K562 (cell line): ENCODE data around the gene PRDM12. TPM values are rescaled to one million over a fixed set of nuclear protein-coding genes. Genes with fewer than 3 reads are reported as not detected.
A peak's percentile ranks its signal among the peaks of the same experiment; 100 is the strongest.

Experiments used
- ARNT ChIP-seq, 2 experiments: fragments of 450-650 bp; IDR thresholded peaks; 2 replicates each; pipeline ENCODE4 v1.6.1; 2016; ENCODE audit warnings: mild to moderate bottlenecking in 1 of 2
- E2F6 ChIP-seq, 2 experiments: IDR thresholded peaks; 2 replicates each; pipeline ENCODE4 v1.6.1; 2011; ENCODE audit warnings: borderline replicate concordance in 1 of 2, control low read depth in 1 of 2, low read depth in 1 of 2, low read length in 1 of 2, mild to moderate bottlenecking in 1 of 2, mixed read lengths in 1 of 2, moderate library complexity in 1 of 2; ENCODE audit not compliant: insufficient read depth in 1 of 2, insufficient read length in 1 of 2, poor library complexity in 1 of 2, severe bottlenecking in 1 of 2; ENCODE audit errors: extremely low read depth in 1 of 2
- ERF ChIP-seq: fragments of 450-650 bp; formaldehyde crosslinking; IDR thresholded peaks from 2 replicates; pipeline ENCODE4 v1.4.0; 2020; ENCODE audit warnings: mild to moderate bottlenecking, mixed read lengths
- HMGXB4 ChIP-seq: sonication (generic); formaldehyde crosslinking; IDR thresholded peaks from 2 replicates; pipeline ENCODE4 v1.8.1; 2023; ENCODE audit warnings: mild to moderate bottlenecking, missing genetic modification reagents
- LCOR ChIP-seq: sonication (generic); formaldehyde crosslinking; IDR thresholded peaks from 2 replicates; pipeline ENCODE4 v1.8.0; 2022; ENCODE audit warnings: mild to moderate bottlenecking, missing genetic modification reagents
- NFE2 ChIP-seq: IDR thresholded peaks from 2 replicates; pipeline ENCODE4 v1.6.1; 2014; ENCODE audit warnings: antibody characterized with exemption, low read depth
- RFX5 ChIP-seq: IDR thresholded peaks from 2 replicates; pipeline ENCODE4 v1.6.1; 2011; ENCODE audit warnings: low read depth, mild to moderate bottlenecking, improper control_type of control experiment, low read length
- ZNF12 ChIP-seq: sonication (generic); formaldehyde crosslinking; IDR thresholded peaks from 2 replicates; pipeline ENCODE4 v1.4.0; 2020; ENCODE audit warnings: mild to moderate bottlenecking, missing genetic modification reagents
- ZNF384 ChIP-seq: IDR thresholded peaks from 2 replicates; pipeline ENCODE4 v1.6.1; 2012; ENCODE audit warnings: low read depth, low read length, improper control_type of control experiment
- polyA plus RNA-seq, 8 experiments: library from polyadenylated mRNA; depleted of rRNA in 4 of 8; stranded (reverse) in 5 of 8; unstranded in 3 of 8; fragments of >200 nt; fragmentation: Nextera tagmentation in 2 of 8; fragmentation: Illumina TruSeq in 1 of 8; extraction: Ambion mirVana in 2 of 8; extraction: Trizol in 1 of 8; gene quantifications; 2 replicates each; pipeline versions ENCODE4 v1.2.1 to v1.2.3, GENCODE V29; 2011 to 2014; ENCODE audit warnings: inconsistent platforms in 1 of 8, missing spikeins in 1 of 8
- total RNA-seq, 7 experiments: library from RNA; depleted of rRNA in 6 of 7; stranded (reverse); fragments of >200 nt in 6 of 7; fragmentation: Illumina TruSeq in 2 of 7; extraction: Trizol in 2 of 7; gene quantifications; 2 replicates each; pipeline versions ENCODE4 v1.2.1 to v1.2.3, GENCODE V29; 2011 to 2021; ENCODE audit warnings: low replicate concordance in 1 of 7
- TF ChIP-seq, protein P1 (sequence below): fragments of 250-450 bp; sonication (Bioruptor Pico); IDR thresholded peaks from 2 replicates; pipeline ENCODE4 v1.8.0; 2021; ENCODE audit warnings: moderate library complexity, mild to moderate bottlenecking, inconsistent platforms

The PRDM12 gene
- total and polyA plus RNA-seq, 9 of the 15 experiments (the other 6 are each of a cell fraction or from before 2014, with no cell fraction given) = 0.04 to 0.22 (median 0.07) TPM; not detected in 3

GRCh38 chr9:130680836-130681768 lies 16.7 kb downstream of the PRDM12 start (continued):
- no peak; the same call in 1 of the 2 replicates for TF ChIP-seq HMGXB4 (CRISPR knock-in tag)
- TF ChIP-seq NFE2 = peak; percentile 1; the same call in 1 of the 2 replicates
- TF ChIP-seq ZNF12 (CRISPR knock-in tag) = 0 out of 2 replicates have a peak, but pooled peaks have one; percentile 28
- no peak for TF ChIP-seq ZNF384
- no peak for TF ChIP-seq RFX5
- TF ChIP-seq LCOR (CRISPR knock-in tag) = no peak
- TF ChIP-seq ARNT (IDR thresholded peaks at IDR 0.05) = no peak
- TF ChIP-seq E2F6 (IDR thresholded peaks at IDR 0.05; ENCODE audit: borderline replicate concordance in 1 of 2, extremely low read depth in 1 of 2, insufficient read depth in 1 of 2, insufficient read length in 1 of 2, low read depth in 1 of 2, low read length in 1 of 2, poor library complexity in 1 of 2, severe bottlenecking in 1 of 2) = peak; percentile 92 to 93
- TF ChIP-seq ERF (CRISPR knock-in tag) = peak; percentile 81; the same call in 1 of the 2 replicates
- TF ChIP-seq, protein P1, sequence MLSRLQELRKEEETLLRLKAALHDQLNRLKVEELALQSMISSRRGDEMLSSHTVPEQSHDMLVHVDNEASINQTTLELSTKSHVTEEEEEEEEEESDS (CRISPR knock-in tag) = no peak
